Measurements from ENCODE around the gene PROZ. TPM values are rescaled to one million over a fixed set of nuclear protein-coding genes. Genes with fewer than 3 reads are reported as not detected.

The PROZ gene
- total and polyA plus RNA-seq, 3 experiments from 2014 or later = not detected

- no peak overlapping the region for H3K4me3 ChIP-seq (ENCODE audit: low read length)
- Mint-ChIP-seq H3K9me3 (peaks cover 0 to 7% (median 0%) of the 10 kb centered on the region in 5 donors), H3K4me1 (peaks cover 20 to 51% (median 33%) of the 10 kb centered on the region in 3 donors), H3K36me3 (peaks cover 11 to 43% (median 22%) of the 10 kb centered on the region in 3 donors), H3K4me3 (no peak overlapping the region), H3K27me3 (no peaks in the 10 kb centered on the region), H3K27ac (peak overlapping the region in 3 of 8 donors; percentile 47 to 65 (median 47))
- ChIA-PET CTCF (interaction anchor here (1.3 kb wide), 1 partner anchor 11 kb away, joined by 3 read pairs; the partner anchor contains the start of gene PROZ), POLR2A (no interaction called here)
- no peaks in the 10 kb centered on the region for H3K27me3 ChIP-seq (ENCODE audit: insufficient read depth, low read length, poor library complexity, severe bottlenecking)
- no peaks in the 10 kb centered on the region for H3K4me1 ChIP-seq (ENCODE audit: insufficient read depth, low read length)
- no peaks in the 10 kb centered on the region for H3K9me3 ChIP-seq (ENCODE audit: low read length)
- no peak for DNase-seq
- no peak overlapping the region for H3K27ac ChIP-seq (ENCODE audit: low read depth, low read length)
- H3K36me3 ChIP-seq (ENCODE audit: insufficient read depth, low read length) = no peaks in the 10 kb centered on the region
These were observed 11.1 kb downstream of the PROZ start for GRCh38 chr13:113169277-113170272.

GRCh38 chr13:113170511-113170910, 12.1 kb downstream of the PROZ start:
- Mint-ChIP-seq H3K4me3 (peak overlapping the region in 1 of 7 donors; percentile 50), H3K4me1 (peaks cover 26 to 49% (median 33%) of the 10 kb centered on the region in 3 donors), H3K36me3 (peaks cover 11 to 49% (median 26%) of the 10 kb centered on the region in 3 donors), H3K9me3 (peaks cover 0 to 7% (median 0%) of the 10 kb centered on the region in 5 donors), H3K27me3 (no peaks in the 10 kb centered on the region), H3K27ac (peak overlapping the region in 6 of 8 donors; percentile 16 to 74 (median 46))
- DNase-seq = no peak
- H3K9me3 ChIP-seq (ENCODE audit: low read length) = no peaks in the 10 kb centered on the region
- H3K36me3 ChIP-seq (ENCODE audit: insufficient read depth, low read length) = no peaks in the 10 kb centered on the region
- H3K4me1 ChIP-seq (ENCODE audit: insufficient read depth, low read length) = peaks cover under 1% of the 10 kb centered on the region
- ChIA-PET POLR2A (no interaction called here), CTCF (interaction anchor here (1.3 kb wide), 1 partner anchor 12 kb away, joined by 3 read pairs; the partner anchor contains the start of gene PROZ)
- no peaks in the 10 kb centered on the region for H3K27me3 ChIP-seq (ENCODE audit: insufficient read depth, low read length, poor library complexity, severe bottlenecking)
- no peak overlapping the region for H3K4me3 ChIP-seq (ENCODE audit: low read length)
- H3K27ac ChIP-seq (ENCODE audit: low read depth, low read length) = no peak overlapping the region

- peaks cover 2 to 11% (median 4%) of the 10 kb centered on the region in 5 donors for H3K9me3 Mint-ChIP-seq
- no peak overlapping the region for H3K4me3 ChIP-seq (ENCODE audit: low read length)
- no peaks in the 10 kb centered on the region for H3K27me3 Mint-ChIP-seq
- H3K4me1 ChIP-seq (ENCODE audit: insufficient read depth, low read length) = peaks cover 10% of the 10 kb centered on the region
- no peak overlapping the region for H3K4me3 Mint-ChIP-seq
- H3K9me3 ChIP-seq (ENCODE audit: low read length) = no peaks in the 10 kb centered on the region
- no peak overlapping the region for H3K27ac ChIP-seq (ENCODE audit: low read depth, low read length)
- H3K4me1 Mint-ChIP-seq = peaks cover 30 to 49% (median 33%) of the 10 kb centered on the region in 3 donors
- H3K27me3 ChIP-seq (ENCODE audit: insufficient read depth, low read length, poor library complexity, severe bottlenecking) = no peaks in the 10 kb centered on the region
- H3K36me3 Mint-ChIP-seq = peaks cover 15 to 56% (median 29%) of the 10 kb centered on the region in 3 donors
- no peaks in the 10 kb centered on the region for H3K36me3 ChIP-seq (ENCODE audit: insufficient read depth, low read length)
- H3K27ac Mint-ChIP-seq = peak overlapping the region in 3 of 8 donors; percentile 20 to 73 (median 63)
- DNase-seq = no peak
- ChIA-PET POLR2A (no interaction called here), CTCF (no interaction called here)
These were observed 13.0 kb downstream of the PROZ start for GRCh38 chr13:113171250-113172125.

GRCh38 chr13:113172419-113172926, 14.0 kb downstream of the PROZ start:
- ChIA-PET CTCF (no interaction called here), POLR2A (no interaction called here)
- DNase-seq = no peak
- Mint-ChIP-seq H3K4me1 (peaks cover 30 to 49% (median 34%) of the 10 kb centered on the region in 3 donors), H3K4me3 (no peak overlapping the region), H3K27ac (peak overlapping the region in 2 of 8 donors; percentile 87 to 95), H3K36me3 (peaks cover 15 to 60% (median 29%) of the 10 kb centered on the region in 3 donors), H3K27me3 (no peaks in the 10 kb centered on the region), H3K9me3 (peaks cover 2 to 9% (median 4%) of the 10 kb centered on the region in 5 donors)
- H3K4me1 ChIP-seq (ENCODE audit: insufficient read depth, low read length) = peaks cover 18% of the 10 kb centered on the region
- H3K9me3 ChIP-seq (ENCODE audit: low read length) = no peaks in the 10 kb centered on the region
- H3K27me3 ChIP-seq (ENCODE audit: insufficient read depth, low read length, poor library complexity, severe bottlenecking) = no peaks in the 10 kb centered on the region
- no peak overlapping the region for H3K27ac ChIP-seq (ENCODE audit: low read depth, low read length)
- H3K4me3 ChIP-seq (ENCODE audit: low read length) = no peak overlapping the region
- no peaks in the 10 kb centered on the region for H3K36me3 ChIP-seq (ENCODE audit: insufficient read depth, low read length)

DNA sequence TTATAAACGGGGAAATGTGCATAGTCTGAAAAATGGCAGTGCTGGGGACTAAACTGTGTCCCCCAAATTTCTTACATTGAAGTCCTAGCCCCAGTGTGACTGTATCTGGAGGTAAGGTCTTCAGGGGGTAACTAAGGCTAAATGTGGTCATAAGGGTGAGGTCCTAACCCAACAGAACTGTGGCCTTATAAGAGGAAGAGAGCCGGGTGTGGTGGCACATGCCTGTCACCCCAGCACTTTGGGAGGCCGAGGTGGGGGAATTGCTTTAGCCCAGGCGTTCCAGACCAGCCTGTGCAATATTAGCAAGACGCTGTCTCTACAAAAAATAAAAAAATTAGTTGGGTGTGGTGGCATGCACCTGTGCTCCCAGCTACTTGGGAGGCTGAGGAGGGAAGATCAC, 17.8 kb downstream of the PROZ start:
- Mint-ChIP-seq H3K27me3 (no peaks in the 10 kb centered on the region), H3K27ac (peak overlapping the region; percentile 91 to 98 (median 95)), H3K4me3 (peak overlapping the region; percentile 8 to 78 (median 64)), H3K4me1 (peaks cover 53 to 73% (median 64%) of the 10 kb centered on the region in 3 donors), H3K36me3 (peaks cover 26 to 72% (median 31%) of the 10 kb centered on the region in 3 donors), H3K9me3 (peaks cover 3 to 8% (median 5%) of the 10 kb centered on the region in 5 donors)
- no peaks in the 10 kb centered on the region for H3K9me3 ChIP-seq (ENCODE audit: low read length)
- CTCF ChIA-PET = interaction anchor here (1.0 kb wide), 1 partner anchor 15 kb away, joined by 4 read pairs; no protein-coding TSS in a partner anchor
- peaks cover 29% of the 10 kb centered on the region for H3K36me3 ChIP-seq (ENCODE audit: insufficient read depth, low read length)
- H3K27me3 ChIP-seq (ENCODE audit: insufficient read depth, low read length, poor library complexity, severe bottlenecking) = no peaks in the 10 kb centered on the region
- H3K27ac ChIP-seq (ENCODE audit: low read depth, low read length) = peak overlapping the region; percentile 22
- POLR2A ChIA-PET = interaction anchor here (0.8 to 1.4 kb wide), 2 partner anchors 23 to 34 kb away, joined by 3 to 5 read pairs; partner anchors contain the start of gene CUL4A
- no peak overlapping the region for H3K4me3 ChIP-seq (ENCODE audit: low read length)
- peaks cover 52% of the 10 kb centered on the region for H3K4me1 ChIP-seq (ENCODE audit: insufficient read depth, low read length)
- peak in 4 of 5 donors; percentile 65 to 79 (median 68) for DNase-seq

- H3K27ac ChIP-seq (ENCODE audit: low read depth, low read length) = peak overlapping the region; percentile 22
- H3K4me1 ChIP-seq (ENCODE audit: insufficient read depth, low read length) = peaks cover 52% of the 10 kb centered on the region
- peaks cover 26 to 71% (median 34%) of the 10 kb centered on the region in 3 donors for H3K36me3 Mint-ChIP-seq
- DNase-seq = no peak
- POLR2A ChIA-PET = no interaction called here
- H3K27ac Mint-ChIP-seq = peak overlapping the region in 7 of 8 donors; percentile 91 to 98 (median 96)
- H3K27me3 Mint-ChIP-seq = no peaks in the 10 kb centered on the region
- H3K4me1 Mint-ChIP-seq = peaks cover 57 to 74% (median 70%) of the 10 kb centered on the region in 3 donors
- CTCF ChIA-PET = no interaction called here
- no peak overlapping the region for H3K4me3 ChIP-seq (ENCODE audit: low read length)
- no peaks in the 10 kb centered on the region for H3K27me3 ChIP-seq (ENCODE audit: insufficient read depth, low read length, poor library complexity, severe bottlenecking)
- H3K4me3 Mint-ChIP-seq = peak overlapping the region in 1 of 7 donors; percentile 64
- no peaks in the 10 kb centered on the region for H3K9me3 ChIP-seq (ENCODE audit: low read length)
- H3K9me3 Mint-ChIP-seq = peaks cover 3 to 8% (median 5%) of the 10 kb centered on the region in 5 donors
- H3K36me3 ChIP-seq (ENCODE audit: insufficient read depth, low read length) = peaks cover 30% of the 10 kb centered on the region
These were observed 18.4 kb downstream of the PROZ start for GRCh38 chr13:113176822-113177221.

- ChIA-PET CTCF (no interaction called here), POLR2A (no interaction called here)
- Mint-ChIP-seq H3K4me3 (peak overlapping the region in 2 of 7 donors; percentile 8 to 80), H3K27ac (peak overlapping the region in 7 of 8 donors; percentile 42 to 90 (median 73)), H3K27me3 (no peaks in the 10 kb centered on the region), H3K36me3 (peaks cover 26 to 70% (median 31%) of the 10 kb centered on the region in 3 donors), H3K9me3 (peaks cover 3 to 8% (median 5%) of the 10 kb centered on the region in 5 donors), H3K4me1 (peaks cover 68 to 77% (median 76%) of the 10 kb centered on the region in 3 donors)
- no peaks in the 10 kb centered on the region for H3K27me3 ChIP-seq (ENCODE audit: insufficient read depth, low read length, poor library complexity, severe bottlenecking)
- no peak overlapping the region for H3K27ac ChIP-seq (ENCODE audit: low read depth, low read length)
- peaks cover 57% of the 10 kb centered on the region for H3K4me1 ChIP-seq (ENCODE audit: insufficient read depth, low read length)
- no peak overlapping the region for H3K4me3 ChIP-seq (ENCODE audit: low read length)
- H3K36me3 ChIP-seq (ENCODE audit: insufficient read depth, low read length) = peaks cover 39% of the 10 kb centered on the region
- no peak for DNase-seq
- H3K9me3 ChIP-seq (ENCODE audit: low read length) = no peaks in the 10 kb centered on the region
These were observed 19.8 kb downstream of the PROZ start for GRCh38 chr13:113178070-113178895.

Data from CD8-positive, alpha-beta memory T cell (primary cell).